Endothelial cell of umbilical vein (primary cell): ENCODE measurements around the gene SAMD11. TPM values are rescaled to one million over a fixed set of nuclear protein-coding genes. Genes with fewer than 3 reads are reported as not detected.

ENCODE experiments used
- BruUV-seq: library from RNA; stranded (reverse); fragments of 400-500 nt; replicated peaks from 2 replicates; lab custom pipeline; 2021; lab: Mats Ljungman, UMichigan
- CTCF ChIA-PET: fragments of 300-600, 350-600 bp; sonication (Branson Sonifier 250); formaldehyde crosslinking; loops from one replicate; lab custom pipeline; 2021; ENCODE audit warnings: antibody characterized with exemption, inconsistent platforms; lab: Charles Lee
- POLR2A ChIA-PET: fragments of 300-600, 350-600 bp; sonication (Branson Sonifier 250); formaldehyde crosslinking; loops from one replicate; lab custom pipeline; 2021; ENCODE audit warnings: antibody characterized with exemption, inconsistent platforms; lab: Charles Lee
- DNase-seq: peaks from one replicate; pipeline ENCODE4 v3.0.0-alpha.2; 2011; ENCODE audit warnings: low read depth, low spot score
- FAIRE-seq: peaks from 2 replicates; lab custom pipeline; 2011; peaks lifted over from hg19 to GRCh38; lab: Jason Lieb, UNC
- H2AFZ ChIP-seq: 2 replicates; pipeline ENCODE4 v1.6.0; 2012; ENCODE audit warnings: low read depth, low read length, control low read depth, inconsistent platforms
- H3K27ac ChIP-seq: 2 replicates; pipeline ENCODE4 v1.5.1; 2011; ENCODE audit warnings: low read depth, mild to moderate bottlenecking, control low read depth, low read length, moderate library complexity; ENCODE audit not compliant: insufficient read depth
- H3K27me3 ChIP-seq, 2 experiments: 2 replicates each; pipeline versions ENCODE4 v1.6.0 to v1.6.1; 2011; ENCODE audit warnings: low read length in 2 of 2, mixed read lengths in 1 of 2; ENCODE audit not compliant: control insufficient read depth in 2 of 2, insufficient read depth in 2 of 2
- H3K36me3 ChIP-seq, 2 experiments: 2 replicates in 1 of 2; 3 replicates in 1 of 2; pipeline ENCODE4 v1.5.1; 2011; ENCODE audit warnings: low read length in 2 of 2, mild to moderate bottlenecking in 1 of 2, moderate library complexity in 1 of 2; ENCODE audit not compliant: control insufficient read depth in 2 of 2, insufficient read depth in 2 of 2; ENCODE audit errors: extremely low read depth in 1 of 2
- H3K4me1 ChIP-seq: 3 replicates; pipeline ENCODE4 v1.5.1; 2011; ENCODE audit warnings: mild to moderate bottlenecking, low read length; ENCODE audit not compliant: control insufficient read depth, insufficient read depth; ENCODE audit errors: extremely low read depth
- H3K4me2 ChIP-seq: 2 replicates; pipeline ENCODE4 v1.6.1; 2011; ENCODE audit warnings: low read length, control low read depth, mixed read lengths; ENCODE audit not compliant: insufficient read depth
- H3K4me3 ChIP-seq, 3 experiments: fragments of 200-600 bp in 1 of 3; sonication (generic), shearing (Covaris generic) in 1 of 3; replicated peaks in 1 of 3; 2 replicates each; pipeline ENCODE4 v1.5.1; 2011 to 2016; ENCODE audit warnings: control low read depth in 3 of 3, low read length in 3 of 3, mild to moderate bottlenecking in 2 of 3, inconsistent platforms in 1 of 3, low read depth in 1 of 3, moderate library complexity in 1 of 3; ENCODE audit not compliant: insufficient read depth in 1 of 3
- H3K79me2 ChIP-seq: 2 replicates; pipeline ENCODE4 v1.6.0; 2012; ENCODE audit warnings: low read length, inconsistent platforms; ENCODE audit not compliant: control insufficient read depth, insufficient read depth
- H3K9ac ChIP-seq: replicated peaks from 2 replicates; pipeline ENCODE3; 2011; ENCODE audit warnings: low read length, control low read depth; ENCODE audit not compliant: insufficient read depth; ENCODE audit errors: extremely low read depth
- H3K9me1 ChIP-seq: replicated peaks from 3 replicates; pipeline ENCODE4 v1.6.0; 2011; ENCODE audit warnings: mild to moderate bottlenecking, low read length; ENCODE audit not compliant: control insufficient read depth, insufficient read depth; ENCODE audit errors: extremely low read depth
- H3K9me3 ChIP-seq: replicated peaks from 2 replicates; pipeline ENCODE4 v1.5.1; 2012; ENCODE audit warnings: low read length, inconsistent platforms; ENCODE audit not compliant: control insufficient read depth, insufficient read depth
- H4K20me1 ChIP-seq: replicated peaks from 2 replicates; pipeline ENCODE3; 2011; ENCODE audit warnings: mild to moderate bottlenecking, low read length; ENCODE audit not compliant: control insufficient read depth, insufficient read depth; ENCODE audit errors: extremely low read depth
- EZH2 ChIP-seq: IDR thresholded peaks from 2 replicates; pipeline ENCODE4 v1.6.1; 2012; ENCODE audit warnings: borderline replicate concordance, low read depth, mild to moderate bottlenecking, moderate library complexity, low read length, inconsistent platforms; ENCODE audit not compliant: severe bottlenecking
- FOS ChIP-seq: IDR thresholded peaks from 2 replicates; pipeline ENCODE4 v1.6.1; 2011; ENCODE audit warnings: mild to moderate bottlenecking, low read length, moderate library complexity, borderline replicate concordance; ENCODE audit not compliant: insufficient read depth
- GATA2 ChIP-seq: IDR thresholded peaks from 2 replicates; pipeline ENCODE4 v1.7.0; 2011; ENCODE audit warnings: low read depth, mild to moderate bottlenecking, moderate library complexity, mixed read lengths, low read length; ENCODE audit not compliant: insufficient read length, insufficient read depth
- JUN ChIP-seq: IDR thresholded peaks from 2 replicates; pipeline ENCODE4 v1.6.1; 2011; ENCODE audit warnings: borderline replicate concordance, low read depth; ENCODE audit not compliant: insufficient read length, insufficient read depth
- MYC ChIP-seq: IDR thresholded peaks from one replicate; pipeline ENCODE4 v1.6.1; 2011; ENCODE audit warnings: mild to moderate bottlenecking, low read depth, low read length
- POLR2A ChIP-seq: IDR thresholded peaks from 2 replicates; pipeline ENCODE4 v1.6.1; 2012; ENCODE audit warnings: low read depth, mild to moderate bottlenecking, control low read depth, low read length
- POLR2AphosphoS5 ChIP-seq: IDR thresholded peaks from 2 replicates; pipeline ENCODE4 v1.6.1; 2012; ENCODE audit warnings: low read depth, mild to moderate bottlenecking, control low read depth, low read length, moderate library complexity; ENCODE audit not compliant: insufficient read depth
- dilution Hi-C: fragments of 300-500 bp; cut with MboI; formaldehyde crosslinking; loops from one replicate; pipeline ENCODE4 v1.15.0; 2019; ENCODE audit warnings: low sequenced_read_pairs; ENCODE audit not compliant: extremely low pct_ligation_motif_present
- intact Hi-C: fragments of 100-400 bp; cut with micrococcal nuclease; formaldehyde crosslinking; loops from one replicate; pipeline ENCODE4 v1.10.0; 2022
- polyA plus RNA-seq, 4 experiments: library from polyadenylated mRNA; depleted of rRNA in 3 of 4; stranded (reverse) in 3 of 4; unstranded in 1 of 4; fragments of >200 nt; gene quantifications; 2 replicates each; pipeline versions ENCODE4 v1.2.1 to v1.2.3, GENCODE V29; 2011 to 2012; ENCODE audit warnings: missing spikeins in 1 of 4
- total RNA-seq: library from RNA; stranded (reverse); gene quantifications from 2 replicates; pipeline ENCODE4 v1.2.3, GENCODE V29; 2021
- TF ChIP-seq, protein P1 (sequence below): IDR thresholded peaks from 2 replicates; pipeline ENCODE4 v1.6.1; 2011; ENCODE audit not compliant: insufficient read depth, insufficient read length
- TF ChIP-seq, protein P2 (sequence below), 2 donors: IDR thresholded peaks; 1 replicate in 1 of 2; 2 replicates in 1 of 2; pipeline ENCODE4 v1.5.1; 2011; ENCODE audit warnings: low read length in 2 of 2, mild to moderate bottlenecking in 2 of 2, moderate library complexity in 2 of 2, control low read depth in 1 of 2, inconsistent platforms in 1 of 2, low read depth in 1 of 2; ENCODE audit not compliant: insufficient read depth in 1 of 2; ENCODE audit errors: extremely low read depth in 1 of 2

SAMD11 gene
- total and polyA plus RNA-seq, 2 donors (not counting 3 experiments of a cell fraction or from before 2014, with no cell fraction given): not detected

DNA sequence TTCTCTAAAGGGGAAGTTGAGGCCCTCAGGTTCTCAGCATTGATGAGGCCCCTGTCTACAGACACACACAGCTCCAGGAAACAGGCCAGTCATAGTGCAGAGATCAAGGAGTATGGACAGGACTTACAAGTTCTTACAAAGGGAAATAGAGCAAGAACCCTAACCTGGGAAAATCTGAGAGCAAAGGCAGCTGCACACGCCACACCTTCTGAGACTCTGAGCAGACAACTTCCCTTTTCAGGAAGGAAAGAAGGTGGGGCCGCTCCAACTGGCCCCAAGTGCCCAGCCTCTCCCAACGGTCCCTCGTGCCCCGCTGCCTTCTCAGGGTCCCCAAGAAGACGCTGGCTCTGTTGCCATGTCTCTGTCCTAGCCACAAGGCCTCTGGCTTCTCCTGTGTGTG lies 31.8 kb downstream of the SAMD11 start:
- Histone ChIP-seq H3K4me2 (no peak overlapping the region), H3K36me3 (peaks cover 0 to 49% of the 10 kb centered on the region in 2 experiments), H3K27me3 (no peaks in the 10 kb centered on the region), H3K4me1 (peaks cover 5% of the 10 kb centered on the region), H3K4me3 (no peak overlapping the region), H3K9me3 (no peaks in the 10 kb centered on the region), H2AFZ (no peak overlapping the region), H3K79me2 (peaks cover 18% of the 10 kb centered on the region), H3K9me1 (no peaks in the 10 kb centered on the region), H4K20me1 (no peaks in the 10 kb centered on the region), H3K27ac (no peak overlapping the region), H3K9ac (no peak overlapping the region)
- no peak for FAIRE-seq
- dilution Hi-C loops: no loop called here
- TF ChIP-seq GATA2 (no peak), POLR2A (no peak)
- POLR2A ChIA-PET: no interaction called here
- no peak for DNase-seq
- CTCF ChIA-PET: no interaction called here
- BruUV-seq: no TSS peak
- intact Hi-C loops: loop anchor here (5.0 kb wide), 1 partner anchor 33 kb away; the partner anchor contains the start of gene SAMD11

- no peak for TF ChIP-seq MYC
- TF ChIP-seq, protein P1, sequence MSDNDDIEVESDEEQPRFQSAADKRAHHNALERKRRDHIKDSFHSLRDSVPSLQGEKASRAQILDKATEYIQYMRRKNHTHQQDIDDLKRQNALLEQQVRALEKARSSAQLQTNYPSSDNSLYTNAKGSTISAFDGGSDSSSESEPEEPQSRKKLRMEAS: no peak
- TF ChIP-seq POLR2A: no peak
- TF ChIP-seq GATA2: no peak
- no peak for TF ChIP-seq FOS
- TF ChIP-seq EZH2: no peak
- no peak for TF ChIP-seq JUN
- TF ChIP-seq, protein P2, sequence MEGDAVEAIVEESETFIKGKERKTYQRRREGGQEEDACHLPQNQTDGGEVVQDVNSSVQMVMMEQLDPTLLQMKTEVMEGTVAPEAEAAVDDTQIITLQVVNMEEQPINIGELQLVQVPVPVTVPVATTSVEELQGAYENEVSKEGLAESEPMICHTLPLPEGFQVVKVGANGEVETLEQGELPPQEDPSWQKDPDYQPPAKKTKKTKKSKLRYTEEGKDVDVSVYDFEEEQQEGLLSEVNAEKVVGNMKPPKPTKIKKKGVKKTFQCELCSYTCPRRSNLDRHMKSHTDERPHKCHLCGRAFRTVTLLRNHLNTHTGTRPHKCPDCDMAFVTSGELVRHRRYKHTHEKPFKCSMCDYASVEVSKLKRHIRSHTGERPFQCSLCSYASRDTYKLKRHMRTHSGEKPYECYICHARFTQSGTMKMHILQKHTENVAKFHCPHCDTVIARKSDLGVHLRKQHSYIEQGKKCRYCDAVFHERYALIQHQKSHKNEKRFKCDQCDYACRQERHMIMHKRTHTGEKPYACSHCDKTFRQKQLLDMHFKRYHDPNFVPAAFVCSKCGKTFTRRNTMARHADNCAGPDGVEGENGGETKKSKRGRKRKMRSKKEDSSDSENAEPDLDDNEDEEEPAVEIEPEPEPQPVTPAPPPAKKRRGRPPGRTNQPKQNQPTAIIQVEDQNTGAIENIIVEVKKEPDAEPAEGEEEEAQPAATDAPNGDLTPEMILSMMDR (IDR thresholded peaks at IDR 0.05; ENCODE audit: extremely low read depth in 1 of 2, insufficient read depth in 1 of 2, low read depth in 1 of 2, low read length in 2 of 2): no peak
- TF ChIP-seq POLR2AphosphoS5: no peak
- Histone ChIP-seq H3K4me1 (peaks cover 5% of the 10 kb centered on the region), H3K36me3 (peaks cover 0 to 44% of the 10 kb centered on the region in 2 experiments), H4K20me1 (no peaks in the 10 kb centered on the region), H2AFZ (no peak overlapping the region), H3K4me2 (no peak overlapping the region), H3K9ac (no peak overlapping the region), H3K9me1 (no peaks in the 10 kb centered on the region), H3K79me2 (peaks cover 18% of the 10 kb centered on the region), H3K27me3 (no peaks in the 10 kb centered on the region), H3K27ac (no peak overlapping the region), H3K4me3 (no peak overlapping the region), H3K9me3 (no peaks in the 10 kb centered on the region)
- FAIRE-seq (no peak), DNase-seq (no peak)
- ChIA-PET POLR2A (no interaction called here), CTCF (no interaction called here)
- dilution Hi-C loops: no loop called here
- intact Hi-C loops: loop anchor here (5.0 kb wide), 1 partner anchor 34 kb away; the partner anchor contains the start of gene SAMD11
- BruUV-seq: no TSS peak
These were observed 32.9 kb downstream of the SAMD11 start for GRCh38 chr1:956636-957035.
